GM12873 (cell line): ENCODE data around the gene WDR49.

Source experiments
- TF ChIP-seq, protein P1 (sequence below): IDR thresholded peaks from 2 replicates; pipeline ENCODE4 v1.5.1; 2012; ENCODE audit warnings: low read depth, mild to moderate bottlenecking, moderate library complexity, low read length, control low read depth; ENCODE audit not compliant: insufficient read depth; ENCODE audit errors: missing control alignments

Gene WDR49

DNA sequence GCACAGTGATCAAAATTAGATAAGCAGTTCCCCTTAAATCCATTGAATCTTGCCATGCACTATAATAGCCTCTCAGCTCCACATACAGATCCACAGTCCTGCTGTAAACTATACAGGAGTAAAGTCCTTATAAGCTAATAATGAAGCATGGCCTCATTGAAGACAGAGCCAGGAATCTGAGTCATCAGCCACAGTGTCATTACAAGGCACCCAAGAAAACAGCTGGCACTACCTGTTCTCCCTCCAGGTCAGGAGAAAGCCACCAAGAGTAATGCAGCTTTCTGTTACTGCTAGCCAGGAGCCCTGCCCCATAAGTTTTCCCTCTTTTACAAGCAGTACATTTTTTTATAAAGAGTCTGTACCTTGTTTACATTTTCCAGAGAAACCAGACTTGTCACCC lies 27.3 kb downstream of the WDR49 start:
- TF ChIP-seq, protein P1, sequence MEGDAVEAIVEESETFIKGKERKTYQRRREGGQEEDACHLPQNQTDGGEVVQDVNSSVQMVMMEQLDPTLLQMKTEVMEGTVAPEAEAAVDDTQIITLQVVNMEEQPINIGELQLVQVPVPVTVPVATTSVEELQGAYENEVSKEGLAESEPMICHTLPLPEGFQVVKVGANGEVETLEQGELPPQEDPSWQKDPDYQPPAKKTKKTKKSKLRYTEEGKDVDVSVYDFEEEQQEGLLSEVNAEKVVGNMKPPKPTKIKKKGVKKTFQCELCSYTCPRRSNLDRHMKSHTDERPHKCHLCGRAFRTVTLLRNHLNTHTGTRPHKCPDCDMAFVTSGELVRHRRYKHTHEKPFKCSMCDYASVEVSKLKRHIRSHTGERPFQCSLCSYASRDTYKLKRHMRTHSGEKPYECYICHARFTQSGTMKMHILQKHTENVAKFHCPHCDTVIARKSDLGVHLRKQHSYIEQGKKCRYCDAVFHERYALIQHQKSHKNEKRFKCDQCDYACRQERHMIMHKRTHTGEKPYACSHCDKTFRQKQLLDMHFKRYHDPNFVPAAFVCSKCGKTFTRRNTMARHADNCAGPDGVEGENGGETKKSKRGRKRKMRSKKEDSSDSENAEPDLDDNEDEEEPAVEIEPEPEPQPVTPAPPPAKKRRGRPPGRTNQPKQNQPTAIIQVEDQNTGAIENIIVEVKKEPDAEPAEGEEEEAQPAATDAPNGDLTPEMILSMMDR, result no peak

DNA sequence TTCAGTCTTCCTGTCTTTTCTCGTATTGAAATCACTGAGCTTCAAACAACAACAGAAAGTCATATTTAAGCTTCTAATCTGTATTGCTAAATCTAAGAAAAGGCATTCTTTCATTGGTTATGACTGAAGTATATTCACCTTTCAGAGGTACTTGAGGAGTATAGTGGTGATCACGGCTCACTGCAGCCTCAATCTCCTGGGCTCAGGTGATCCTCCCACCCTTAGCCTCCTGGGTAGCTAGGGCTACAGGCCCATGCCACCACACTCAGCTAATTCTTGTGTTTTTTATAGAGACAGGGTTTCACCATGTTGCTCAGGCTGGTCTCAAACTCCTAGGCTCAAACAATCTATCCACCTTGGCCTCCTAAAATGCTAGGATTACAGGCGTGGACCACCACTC lies 38.7 kb downstream of the WDR49 start:
- TF ChIP-seq, protein P1, result no peak

DNA sequence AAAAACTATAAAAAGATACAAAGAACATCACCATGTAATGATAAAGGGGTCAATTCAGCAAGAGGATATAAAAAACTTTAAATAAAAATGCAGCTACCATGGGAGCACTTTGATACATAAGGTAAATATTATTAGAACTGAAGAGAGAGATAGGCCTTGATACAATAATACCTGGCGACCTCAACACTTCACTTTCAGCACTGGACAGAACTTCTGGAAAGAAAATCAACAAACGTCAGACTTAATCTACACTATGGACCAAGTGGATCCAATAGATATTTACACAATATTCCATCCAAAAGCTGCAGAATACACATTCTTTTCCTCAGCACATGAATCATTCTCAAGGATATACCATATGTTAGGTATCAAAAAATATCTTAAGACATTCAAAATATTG lies 42.0 kb downstream of the WDR49 start:
- TF ChIP-seq, protein P1, result no peak

DNA sequence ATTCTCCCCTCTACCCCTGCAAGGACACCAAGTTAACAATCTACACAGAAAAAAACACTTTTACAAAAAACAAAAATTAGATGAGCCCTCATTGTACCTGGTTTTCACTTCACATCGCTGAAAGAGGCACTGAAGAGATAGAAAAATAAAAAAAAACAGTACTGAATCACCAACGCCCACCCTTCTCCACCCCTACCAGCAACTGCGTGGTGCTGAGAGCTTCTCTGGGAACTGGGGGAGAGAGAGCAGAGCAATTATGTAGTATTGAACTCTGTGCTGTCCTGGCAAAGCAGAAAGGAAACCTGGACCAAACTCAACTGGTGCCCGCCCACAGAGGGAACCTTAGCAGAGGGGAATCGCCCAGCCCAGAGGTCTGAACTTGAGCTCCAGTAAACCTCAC lies 44.6 kb downstream of the WDR49 start:
- TF ChIP-seq, protein P1, result no peak

DNA sequence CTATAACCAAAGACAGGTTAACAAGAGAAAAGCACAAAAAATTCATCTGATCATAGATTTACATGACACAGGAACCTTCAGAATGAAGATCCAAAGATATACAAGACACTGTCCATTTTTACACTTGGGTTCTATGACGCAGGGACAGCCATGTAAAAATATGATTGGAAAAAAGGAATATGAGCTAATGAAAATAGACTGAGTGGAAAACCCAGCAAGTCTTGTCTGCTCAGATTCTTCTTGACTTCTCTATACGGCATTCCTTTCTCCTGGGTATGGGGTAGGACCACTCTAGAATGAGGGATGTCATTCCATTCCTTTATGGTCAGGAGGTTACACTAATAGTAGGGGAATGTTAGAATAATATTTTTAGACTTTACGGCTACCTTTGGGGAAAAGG lies 46.9 kb downstream of the WDR49 start:
- TF ChIP-seq, protein P1, result no peak

DNA sequence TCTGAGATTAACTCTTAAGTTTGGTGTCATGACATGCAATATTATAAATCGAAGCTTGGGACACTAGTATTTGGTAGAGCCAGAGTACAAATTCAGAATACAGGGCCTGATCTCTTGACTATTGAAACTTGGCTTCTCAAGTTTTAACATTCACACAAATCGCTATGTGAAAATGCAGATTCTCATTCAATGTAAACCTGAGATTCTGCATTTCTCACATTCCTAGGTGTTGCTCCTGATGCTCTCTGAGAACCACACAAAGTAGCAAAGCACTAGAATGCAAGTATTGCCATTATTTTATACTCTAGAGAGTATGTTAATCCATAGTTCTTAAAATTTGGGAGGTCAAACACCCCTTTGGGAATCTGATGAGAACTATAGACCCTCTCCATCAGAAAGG lies 47.9 kb downstream of the WDR49 start:
- TF ChIP-seq, protein P1, result no peak

DNA sequence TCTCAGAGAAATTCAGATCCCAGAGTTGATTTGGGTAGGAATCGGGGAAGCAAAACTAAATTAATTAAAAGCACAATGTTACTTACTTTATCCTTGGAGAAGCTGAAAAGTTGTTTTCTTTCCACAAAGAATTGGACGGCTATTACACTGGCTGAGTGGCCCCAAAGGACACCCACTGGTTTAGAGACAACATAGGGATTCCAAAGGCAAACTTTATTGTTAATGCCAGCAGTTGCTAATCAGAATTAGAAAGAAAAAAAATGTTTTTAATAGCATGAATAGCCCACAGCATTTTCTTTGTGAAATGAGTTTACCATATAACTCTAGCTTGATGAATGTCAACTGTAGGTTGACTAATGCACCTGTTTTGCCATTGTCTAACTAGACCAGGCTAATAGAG lies 51.7 kb downstream of the WDR49 start:
- TF ChIP-seq, protein P1, result no peak
